Panc1 (cell line): ENCODE results near the gene TPRG1. TPM values are rescaled to one million over a fixed set of nuclear protein-coding genes. Genes with fewer than 3 reads are reported as not detected.

ENCODE experiments used
- ATAC-seq: fragments of 200-7000 bp; cut with Tn5 transposase; 2 replicates; pipeline ENCODE4 v1.9.1; 2020; ENCODE audit warnings: mild to moderate bottlenecking, moderate library complexity
- BruUV-seq: library from RNA; stranded (reverse); fragments of 400-500 nt; replicated peaks from 2 replicates; lab custom pipeline; 2021; lab: Mats Ljungman, UMichigan
- CTCF ChIA-PET: fragments of 300-600 bp; sonication (Branson Sonifier 250); formaldehyde crosslinking; loops from one replicate; lab custom pipeline; 2022; ENCODE audit warnings: antibody characterized with exemption; lab: Charles Lee
- POLR2A ChIA-PET: fragments of 300-600 bp; sonication (Branson Sonifier 250); formaldehyde crosslinking; loops from one replicate; lab custom pipeline; 2022; ENCODE audit warnings: antibody characterized with exemption; lab: Charles Lee
- DNase-seq: peaks from one replicate; pipeline ENCODE4 v3.0.0-alpha.2; 2010; ENCODE audit warnings: low read depth, low spot score
- H3K27ac ChIP-seq: 2 replicates; pipeline ENCODE4 v1.5.1; 2011; ENCODE audit warnings: mild to moderate bottlenecking, low read length, inconsistent platforms
- H3K27me3 ChIP-seq: fragments of 200-500 bp; sonication (Bioruptor generic); 2 replicates; pipeline ENCODE4 v1.6.0; 2014; ENCODE audit warnings: low read length, inconsistent platforms; ENCODE audit not compliant: control insufficient read depth, insufficient read depth
- H3K36me3 ChIP-seq: fragments of 200-500 bp; sonication (Bioruptor generic); 2 replicates; pipeline ENCODE4 v1.5.1; 2014; ENCODE audit warnings: inconsistent platforms, mild to moderate bottlenecking, low read length, moderate library complexity; ENCODE audit not compliant: control insufficient read depth, insufficient read depth
- H3K4me1 ChIP-seq: 2 replicates; pipeline ENCODE4 v1.5.1; 2011; ENCODE audit warnings: inconsistent platforms, mild to moderate bottlenecking, low read length, moderate library complexity; ENCODE audit not compliant: control insufficient read depth, insufficient read depth
- H3K4me3 ChIP-seq, 2 experiments: 2 replicates each; pipeline ENCODE4 v1.5.1; 2011 to 2012; ENCODE audit warnings: low read depth in 2 of 2, low read length in 2 of 2, mild to moderate bottlenecking in 2 of 2, inconsistent platforms in 1 of 2, moderate library complexity in 1 of 2
- H3K9me3 ChIP-seq: fragments of 200-500 bp; sonication (Bioruptor generic); 2 replicates; pipeline ENCODE4 v1.5.1; 2014; ENCODE audit warnings: low read depth, mild to moderate bottlenecking, inconsistent platforms, low read length, moderate library complexity; ENCODE audit not compliant: control insufficient read depth, insufficient read depth
- CTCF ChIP-seq: fragments of 450-650 bp; IDR thresholded peaks from 2 replicates; pipeline ENCODE4 v1.5.1; 2017; ENCODE audit warnings: mild to moderate bottlenecking
- POLR2AphosphoS5 ChIP-seq: IDR thresholded peaks from 2 replicates; pipeline ENCODE4 v1.6.1; 2012; ENCODE audit warnings: mild to moderate bottlenecking, low read depth, low read length, moderate library complexity
- SIN3A ChIP-seq: IDR thresholded peaks from 2 replicates; pipeline ENCODE4 v1.6.1; 2012; ENCODE audit warnings: low read depth, mild to moderate bottlenecking, low read length, moderate library complexity, borderline replicate concordance; ENCODE audit not compliant: insufficient read depth
- TCF7L2 ChIP-seq: IDR thresholded peaks from 2 replicates; pipeline ENCODE4 v1.6.1; 2011; ENCODE audit warnings: mild to moderate bottlenecking, low read depth, low read length, inconsistent platforms
- in situ Hi-C: cut with HindIII; loops from 2 replicates; pipeline ENCODE4 v1.10.0; 2016; ENCODE audit warnings: low sequenced_read_pairs, low pct_unique_long_range_greater_than_20kb
- intact Hi-C: fragments of 100-400 bp; cut with micrococcal nuclease; formaldehyde crosslinking; loops from one replicate; pipeline ENCODE4 v1.10.0; 2022; ENCODE audit not compliant: unreplicated experiment
- total RNA-seq: library from RNA; stranded (reverse); gene quantifications from one replicate; pipeline ENCODE4 v1.2.1, GENCODE V29; 2021; ENCODE audit not compliant: unreplicated experiment
- TF ChIP-seq, protein P1 (sequence below), 2 experiments: IDR thresholded peaks; 2 replicates each; pipeline ENCODE4 v1.6.1; 2011 to 2012; ENCODE audit warnings: low read depth in 2 of 2, control low read depth in 1 of 2, low read length in 1 of 2, mild to moderate bottlenecking in 1 of 2, moderate library complexity in 1 of 2; ENCODE audit not compliant: insufficient read depth in 1 of 2

Gene TPRG1
- total RNA-seq, 1 experiment from 2014 or later = not detected

GRCh38 chr3:189361103-189361835, 189.5 kb downstream of the TPRG1 start:
- DNase-seq = no peak
- POLR2A ChIA-PET = no interaction called here

GRCh38 chr3:189363590-189364255, 192.0 kb downstream of the TPRG1 start:
- intact Hi-C loops (no loop called here), in situ Hi-C loops (no loop called here)
- POLR2A ChIA-PET = no interaction called here
- no TSS peak for BruUV-seq
- no peak overlapping the region for H3K27ac ChIP-seq
- H3K4me3 ChIP-seq = no peak overlapping the region
- no peaks in the 10 kb centered on the region for H3K9me3 ChIP-seq
- TF ChIP-seq SIN3A = no peak
- TF ChIP-seq, protein P1, sequence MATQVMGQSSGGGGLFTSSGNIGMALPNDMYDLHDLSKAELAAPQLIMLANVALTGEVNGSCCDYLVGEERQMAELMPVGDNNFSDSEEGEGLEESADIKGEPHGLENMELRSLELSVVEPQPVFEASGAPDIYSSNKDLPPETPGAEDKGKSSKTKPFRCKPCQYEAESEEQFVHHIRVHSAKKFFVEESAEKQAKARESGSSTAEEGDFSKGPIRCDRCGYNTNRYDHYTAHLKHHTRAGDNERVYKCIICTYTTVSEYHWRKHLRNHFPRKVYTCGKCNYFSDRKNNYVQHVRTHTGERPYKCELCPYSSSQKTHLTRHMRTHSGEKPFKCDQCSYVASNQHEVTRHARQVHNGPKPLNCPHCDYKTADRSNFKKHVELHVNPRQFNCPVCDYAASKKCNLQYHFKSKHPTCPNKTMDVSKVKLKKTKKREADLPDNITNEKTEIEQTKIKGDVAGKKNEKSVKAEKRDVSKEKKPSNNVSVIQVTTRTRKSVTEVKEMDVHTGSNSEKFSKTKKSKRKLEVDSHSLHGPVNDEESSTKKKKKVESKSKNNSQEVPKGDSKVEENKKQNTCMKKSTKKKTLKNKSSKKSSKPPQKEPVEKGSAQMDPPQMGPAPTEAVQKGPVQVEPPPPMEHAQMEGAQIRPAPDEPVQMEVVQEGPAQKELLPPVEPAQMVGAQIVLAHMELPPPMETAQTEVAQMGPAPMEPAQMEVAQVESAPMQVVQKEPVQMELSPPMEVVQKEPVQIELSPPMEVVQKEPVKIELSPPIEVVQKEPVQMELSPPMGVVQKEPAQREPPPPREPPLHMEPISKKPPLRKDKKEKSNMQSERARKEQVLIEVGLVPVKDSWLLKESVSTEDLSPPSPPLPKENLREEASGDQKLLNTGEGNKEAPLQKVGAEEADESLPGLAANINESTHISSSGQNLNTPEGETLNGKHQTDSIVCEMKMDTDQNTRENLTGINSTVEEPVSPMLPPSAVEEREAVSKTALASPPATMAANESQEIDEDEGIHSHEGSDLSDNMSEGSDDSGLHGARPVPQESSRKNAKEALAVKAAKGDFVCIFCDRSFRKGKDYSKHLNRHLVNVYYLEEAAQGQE (IDR thresholded peaks at IDR 0.05; ENCODE audit: insufficient read depth in 1 of 2, low read depth in 2 of 2, low read length in 1 of 2) = no peak
- TF ChIP-seq POLR2AphosphoS5 = no peak
- TF ChIP-seq TCF7L2 = no peak
- no peak for TF ChIP-seq CTCF
- no peaks in the 10 kb centered on the region for H3K27me3 ChIP-seq
- ATAC-seq (no peak), DNase-seq (no peak)
- no peaks in the 10 kb centered on the region for H3K4me1 ChIP-seq
- no peaks in the 10 kb centered on the region for H3K36me3 ChIP-seq
- CTCF ChIA-PET = no interaction called here

More at GRCh38 chr3:189361103-189361835, 189.5 kb downstream of the TPRG1 start:
- Histone ChIP-seq H3K36me3 (no peaks in the 10 kb centered on the region), H3K9me3 (no peaks in the 10 kb centered on the region), H3K27me3 (no peaks in the 10 kb centered on the region), H3K4me1 (no peaks in the 10 kb centered on the region), H3K4me3 (no peak overlapping the region), H3K27ac (no peak overlapping the region)
- ATAC-seq = 0 out of 2 replicates have a peak, but pooled peaks have one; percentile 42
- in situ Hi-C loops (no loop called here), intact Hi-C loops (no loop called here)
- no TSS peak for BruUV-seq
- TF ChIP-seq CTCF (no peak), TCF7L2 (no peak), POLR2AphosphoS5 (no peak), SIN3A (no peak)
- TF ChIP-seq, protein P1 (IDR thresholded peaks at IDR 0.05; ENCODE audit: insufficient read depth in 1 of 2, low read depth in 2 of 2, low read length in 1 of 2) = no peak
- CTCF ChIA-PET = interaction anchor here (0.8 kb wide), 1 partner anchor 92 kb away, joined by 3 read pairs; no protein-coding TSS in a partner anchor
